Measurements from ENCODE around the gene CD4.

- TF ChIP-seq, protein P1, sequence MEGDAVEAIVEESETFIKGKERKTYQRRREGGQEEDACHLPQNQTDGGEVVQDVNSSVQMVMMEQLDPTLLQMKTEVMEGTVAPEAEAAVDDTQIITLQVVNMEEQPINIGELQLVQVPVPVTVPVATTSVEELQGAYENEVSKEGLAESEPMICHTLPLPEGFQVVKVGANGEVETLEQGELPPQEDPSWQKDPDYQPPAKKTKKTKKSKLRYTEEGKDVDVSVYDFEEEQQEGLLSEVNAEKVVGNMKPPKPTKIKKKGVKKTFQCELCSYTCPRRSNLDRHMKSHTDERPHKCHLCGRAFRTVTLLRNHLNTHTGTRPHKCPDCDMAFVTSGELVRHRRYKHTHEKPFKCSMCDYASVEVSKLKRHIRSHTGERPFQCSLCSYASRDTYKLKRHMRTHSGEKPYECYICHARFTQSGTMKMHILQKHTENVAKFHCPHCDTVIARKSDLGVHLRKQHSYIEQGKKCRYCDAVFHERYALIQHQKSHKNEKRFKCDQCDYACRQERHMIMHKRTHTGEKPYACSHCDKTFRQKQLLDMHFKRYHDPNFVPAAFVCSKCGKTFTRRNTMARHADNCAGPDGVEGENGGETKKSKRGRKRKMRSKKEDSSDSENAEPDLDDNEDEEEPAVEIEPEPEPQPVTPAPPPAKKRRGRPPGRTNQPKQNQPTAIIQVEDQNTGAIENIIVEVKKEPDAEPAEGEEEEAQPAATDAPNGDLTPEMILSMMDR (conservative IDR thresholded peaks at IDR 0.05): no peak
- TF ChIP-seq ZFX (IDR thresholded peaks at IDR 0.05): no peak
Measured at GRCh38 chr12:6827437-6827911, 38.1 kb downstream of the CD4 start.

All from C4-2B (cell line).